Measurements from ENCODE around the gene RPP25L.

DNA sequence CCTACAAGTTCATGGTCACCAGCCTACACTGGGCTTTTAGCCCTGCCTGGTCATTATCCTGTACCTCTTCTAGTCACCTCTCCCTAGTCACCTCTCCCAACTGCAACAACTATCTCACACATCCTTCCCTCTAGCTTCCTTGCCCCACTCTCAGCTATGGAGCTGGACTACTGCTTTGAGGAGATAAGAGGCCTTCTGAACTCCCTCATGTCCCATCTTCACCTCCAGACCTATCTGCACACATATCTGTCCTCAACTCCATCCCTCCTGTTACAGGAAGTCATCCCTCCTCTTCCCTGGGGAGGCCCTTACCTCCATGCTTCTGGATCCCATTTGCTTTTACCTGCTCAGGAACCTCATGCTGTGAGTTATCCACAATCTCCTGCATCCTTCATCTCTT lies 5.7 kb downstream of the RPP25L start:
- TF ChIP-seq SMC3 (IDR thresholded peaks at IDR 0.05; ENCODE audit: low read depth, low read length): no peak
- TF ChIP-seq, protein P1, sequence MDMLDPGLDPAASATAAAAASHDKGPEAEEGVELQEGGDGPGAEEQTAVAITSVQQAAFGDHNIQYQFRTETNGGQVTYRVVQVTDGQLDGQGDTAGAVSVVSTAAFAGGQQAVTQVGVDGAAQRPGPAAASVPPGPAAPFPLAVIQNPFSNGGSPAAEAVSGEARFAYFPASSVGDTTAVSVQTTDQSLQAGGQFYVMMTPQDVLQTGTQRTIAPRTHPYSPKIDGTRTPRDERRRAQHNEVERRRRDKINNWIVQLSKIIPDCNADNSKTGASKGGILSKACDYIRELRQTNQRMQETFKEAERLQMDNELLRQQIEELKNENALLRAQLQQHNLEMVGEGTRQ (IDR thresholded peaks at IDR 0.05; ENCODE audit: borderline replicate concordance, low read depth, low read length): no peak
- TF ChIP-seq, protein P2, sequence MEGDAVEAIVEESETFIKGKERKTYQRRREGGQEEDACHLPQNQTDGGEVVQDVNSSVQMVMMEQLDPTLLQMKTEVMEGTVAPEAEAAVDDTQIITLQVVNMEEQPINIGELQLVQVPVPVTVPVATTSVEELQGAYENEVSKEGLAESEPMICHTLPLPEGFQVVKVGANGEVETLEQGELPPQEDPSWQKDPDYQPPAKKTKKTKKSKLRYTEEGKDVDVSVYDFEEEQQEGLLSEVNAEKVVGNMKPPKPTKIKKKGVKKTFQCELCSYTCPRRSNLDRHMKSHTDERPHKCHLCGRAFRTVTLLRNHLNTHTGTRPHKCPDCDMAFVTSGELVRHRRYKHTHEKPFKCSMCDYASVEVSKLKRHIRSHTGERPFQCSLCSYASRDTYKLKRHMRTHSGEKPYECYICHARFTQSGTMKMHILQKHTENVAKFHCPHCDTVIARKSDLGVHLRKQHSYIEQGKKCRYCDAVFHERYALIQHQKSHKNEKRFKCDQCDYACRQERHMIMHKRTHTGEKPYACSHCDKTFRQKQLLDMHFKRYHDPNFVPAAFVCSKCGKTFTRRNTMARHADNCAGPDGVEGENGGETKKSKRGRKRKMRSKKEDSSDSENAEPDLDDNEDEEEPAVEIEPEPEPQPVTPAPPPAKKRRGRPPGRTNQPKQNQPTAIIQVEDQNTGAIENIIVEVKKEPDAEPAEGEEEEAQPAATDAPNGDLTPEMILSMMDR (IDR thresholded peaks at IDR 0.05): no peak
- TF ChIP-seq RXRA (IDR thresholded peaks at IDR 0.05; ENCODE audit: borderline replicate concordance, low read depth): no peak
- TF ChIP-seq TAF1 (IDR thresholded peaks at IDR 0.05; ENCODE audit: borderline replicate concordance, low read depth, low read length): no peak
- TF ChIP-seq, protein P3, sequence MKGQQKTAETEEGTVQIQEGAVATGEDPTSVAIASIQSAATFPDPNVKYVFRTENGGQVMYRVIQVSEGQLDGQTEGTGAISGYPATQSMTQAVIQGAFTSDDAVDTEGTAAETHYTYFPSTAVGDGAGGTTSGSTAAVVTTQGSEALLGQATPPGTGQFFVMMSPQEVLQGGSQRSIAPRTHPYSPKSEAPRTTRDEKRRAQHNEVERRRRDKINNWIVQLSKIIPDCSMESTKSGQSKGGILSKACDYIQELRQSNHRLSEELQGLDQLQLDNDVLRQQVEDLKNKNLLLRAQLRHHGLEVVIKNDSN (IDR thresholded peaks at IDR 0.05; ENCODE audit: borderline replicate concordance, low read depth): no peak
- no peak for TF ChIP-seq FOXJ3 (CRISPR knock-in tag; IDR thresholded peaks at IDR 0.05)
